ENCODE data around the gene OCA2.

The OCA2 gene

DNA sequence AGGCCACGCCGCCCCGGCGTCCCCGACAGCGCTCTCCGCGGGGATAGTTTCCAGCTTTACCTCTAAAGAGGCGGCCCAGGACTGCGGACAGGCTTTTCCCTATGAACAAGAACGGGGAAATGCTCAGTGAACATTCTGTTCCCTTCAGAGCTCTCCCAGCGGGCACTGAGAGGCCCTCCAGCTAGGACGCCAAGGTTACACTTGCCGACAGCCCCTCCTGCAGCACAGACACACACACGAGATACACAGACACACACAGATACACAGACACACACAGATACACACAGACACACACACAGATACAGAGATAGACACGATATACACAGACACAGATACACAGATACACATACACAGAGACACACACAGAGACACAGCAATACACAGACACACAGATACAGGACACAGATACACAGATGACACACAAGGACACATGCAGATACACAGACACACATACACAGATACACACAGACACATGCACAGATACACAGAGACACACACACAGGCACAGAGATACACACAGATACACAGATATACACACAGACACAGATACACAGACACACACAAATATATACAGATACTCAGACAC is 533 bp upstream of the OCA2 start:
- Histone ChIP-seq H4K91ac (ENCODE audit: low read length) (no peak overlapping the region), H3K9ac (ENCODE audit: low read length) (no peak overlapping the region), H2BK15ac (ENCODE audit: low read depth, poor library complexity, severe bottlenecking) (peak overlapping the region; percentile 32), H2BK5ac (ENCODE audit: low read depth, low read length, poor library complexity, severe bottlenecking) (no peak overlapping the region), H3K4me1 (ENCODE audit: control insufficient read depth, insufficient read depth, low read depth, low read length) (peaks cover 39% of the 10 kb centered on the region), H3K18ac (ENCODE audit: low read depth in 1 of 2, low read length in 2 of 2) (peak overlapping the region in 1 of 2 experiments; percentile 52), H3K4me2 (ENCODE audit: low read length, poor library complexity, severe bottlenecking) (peak overlapping the region; percentile 61), H4K8ac (ENCODE audit: low read length) (no peak overlapping the region), H3K4ac (ENCODE audit: low read depth in 1 of 2, low read length in 2 of 2) (no peak overlapping the region), H2BK120ac (ENCODE audit: low read depth, low read length) (peak overlapping the region; percentile 35), H3K9me3 (ENCODE audit: control insufficient read depth, low read length) (no peaks in the 10 kb centered on the region), H3K23ac (ENCODE audit: low read length in 2 of 2) (no peak overlapping the region), H3K79me1 (replicated peaks; ENCODE audit: low read length, poor library complexity, severe bottlenecking) (no peaks in the 10 kb centered on the region), H2BK12ac (ENCODE audit: low read length in 2 of 2) (no peak overlapping the region), H3K14ac (ENCODE audit: low read length in 2 of 2) (no peak overlapping the region), H2AK5ac (ENCODE audit: low read length, severe bottlenecking) (no peak overlapping the region), H3K4me3 (ENCODE audit: insufficient read depth in 1 of 2, low read depth in 1 of 2, low read length in 2 of 2) (no peak overlapping the region), H2AFZ (ENCODE audit: low read depth, low read length) (no peak overlapping the region), H3K27ac (ENCODE audit: low read length, poor library complexity, severe bottlenecking) (no peak overlapping the region), H3K27me3 (ENCODE audit: control insufficient read depth in 1 of 2, insufficient read depth in 1 of 2, low read length in 2 of 2) (peaks cover 32 to 86% of the 10 kb centered on the region in 2 experiments), H3K36me3 (ENCODE audit: control insufficient read depth in 1 of 2, insufficient read depth in 2 of 2, low read depth in 1 of 2, low read length in 2 of 2) (no peaks in the 10 kb centered on the region)
- DNase-seq = no peak
- WGBS = 14% methylated on average over 16 of the region's 16 CpGs

- H4K91ac ChIP-seq (ENCODE audit: low read length) = no peak overlapping the region
- peak overlapping the region; percentile 38 for H3K4me2 ChIP-seq (ENCODE audit: low read length, poor library complexity, severe bottlenecking)
- peaks cover 41% of the 10 kb centered on the region for H3K4me1 ChIP-seq (ENCODE audit: control insufficient read depth, insufficient read depth, low read depth, low read length)
- peak overlapping the region; percentile 39 for H3K27ac ChIP-seq (ENCODE audit: low read length, poor library complexity, severe bottlenecking)
- H3K36me3 ChIP-seq (ENCODE audit: control insufficient read depth in 1 of 2, insufficient read depth in 2 of 2, low read depth in 1 of 2, low read length in 2 of 2) = no peaks in the 10 kb centered on the region
- WGBS = 78% methylated on average over 11 of the region's 11 CpGs
- no peak overlapping the region for H4K8ac ChIP-seq (ENCODE audit: low read length)
- no peak overlapping the region for H3K9ac ChIP-seq (ENCODE audit: low read length)
- no peaks in the 10 kb centered on the region for H3K9me3 ChIP-seq (ENCODE audit: control insufficient read depth, low read length)
- no peaks in the 10 kb centered on the region for H3K79me1 ChIP-seq (replicated peaks; ENCODE audit: low read length, poor library complexity, severe bottlenecking)
- H2BK120ac ChIP-seq (ENCODE audit: low read depth, low read length) = no peak overlapping the region
- no peak overlapping the region for H3K14ac ChIP-seq (ENCODE audit: low read length in 2 of 2)
- H3K27me3 ChIP-seq (ENCODE audit: control insufficient read depth in 1 of 2, insufficient read depth in 1 of 2, low read length in 2 of 2) = peaks cover 43 to 93% of the 10 kb centered on the region in 2 experiments
- H3K18ac ChIP-seq (ENCODE audit: low read depth in 1 of 2, low read length in 2 of 2) = peak overlapping the region in 1 of 2 experiments; percentile 18
- no peak overlapping the region for H2BK5ac ChIP-seq (ENCODE audit: low read depth, low read length, poor library complexity, severe bottlenecking)
- H2BK15ac ChIP-seq (ENCODE audit: low read depth, poor library complexity, severe bottlenecking) = no peak overlapping the region
- no peak overlapping the region for H3K4me3 ChIP-seq (ENCODE audit: insufficient read depth in 1 of 2, low read depth in 1 of 2, low read length in 2 of 2)
- H2BK12ac ChIP-seq (ENCODE audit: low read length in 2 of 2) = no peak overlapping the region
- no peak overlapping the region for H3K4ac ChIP-seq (ENCODE audit: low read depth in 1 of 2, low read length in 2 of 2)
- H2AK5ac ChIP-seq (ENCODE audit: low read length, severe bottlenecking) = no peak overlapping the region
- no peak overlapping the region for H2AFZ ChIP-seq (ENCODE audit: low read depth, low read length)
- H3K23ac ChIP-seq (ENCODE audit: low read length in 2 of 2) = no peak overlapping the region
- DNase-seq = no peak
Measured at GRCh38 chr15:28098360-28098765, 752 bp downstream of the OCA2 start.

- Histone ChIP-seq H3K9ac (ENCODE audit: low read length) (no peak overlapping the region), H3K4me3 (ENCODE audit: insufficient read depth in 1 of 2, low read depth in 1 of 2, low read length in 2 of 2) (no peak overlapping the region)
- WGBS = 89% methylated on average over 4 of the region's 5 CpGs
Measured at GRCh38 chr15:28097656-28098359, 1.3 kb downstream of the OCA2 start.

DNA sequence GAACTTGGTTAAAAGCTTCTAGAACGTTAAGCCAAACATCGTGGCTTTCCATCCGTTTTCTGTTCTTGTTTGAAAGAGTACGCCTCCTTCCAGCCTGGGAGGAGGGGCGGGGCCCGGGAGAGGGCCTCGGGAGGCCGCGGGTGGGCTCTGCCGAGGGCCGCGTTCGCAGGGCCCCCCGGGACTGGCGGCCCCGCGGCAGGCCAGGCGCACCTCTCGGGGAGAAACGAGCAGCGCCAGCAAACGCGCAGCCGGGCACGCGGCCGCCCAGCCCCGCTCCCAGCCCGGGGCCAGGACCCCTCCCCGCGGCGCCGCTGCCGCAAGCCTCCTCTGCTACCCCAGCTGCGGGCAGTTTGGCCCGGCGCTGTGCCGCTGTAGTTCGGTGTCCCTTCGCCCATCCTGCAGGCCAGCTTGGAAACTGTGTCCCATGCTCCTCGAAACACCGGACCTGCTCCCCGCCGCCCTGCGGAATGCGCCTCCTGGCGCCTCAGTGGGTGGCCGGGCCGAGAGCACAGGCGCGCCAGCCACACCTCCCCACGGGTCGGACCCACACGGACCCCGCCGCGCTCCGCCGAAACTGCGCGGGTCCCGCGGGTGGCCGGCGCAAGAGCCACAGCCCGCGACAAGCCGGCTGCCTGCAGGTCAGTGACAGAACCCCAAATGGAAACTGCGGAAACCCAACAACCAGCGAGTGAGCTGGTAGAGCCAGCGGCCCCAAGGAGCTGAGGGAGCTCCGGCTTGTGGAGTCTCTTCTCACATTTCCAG is 2.3 kb downstream of the OCA2 start:
- H3K27me3 ChIP-seq (ENCODE audit: control insufficient read depth in 1 of 2, insufficient read depth in 1 of 2, low read length in 2 of 2) = peaks cover 41 to 86% of the 10 kb centered on the region in 2 experiments
- no peaks in the 10 kb centered on the region for H3K36me3 ChIP-seq (ENCODE audit: control insufficient read depth in 1 of 2, insufficient read depth in 2 of 2, low read depth in 1 of 2, low read length in 2 of 2)
- peak overlapping the region; percentile 80 for H3K4me2 ChIP-seq (ENCODE audit: low read length, poor library complexity, severe bottlenecking)
- H2BK15ac ChIP-seq (ENCODE audit: low read depth, poor library complexity, severe bottlenecking) = no peak overlapping the region
- H4K91ac ChIP-seq (ENCODE audit: low read length) = peak overlapping the region; percentile 22
- WGBS = 2% methylated on average over 61 of the region's 72 CpGs
- no peak overlapping the region for H2AFZ ChIP-seq (ENCODE audit: low read depth, low read length)
- no peaks in the 10 kb centered on the region for H3K9me3 ChIP-seq (ENCODE audit: control insufficient read depth, low read length)
- H2BK5ac ChIP-seq (ENCODE audit: low read depth, low read length, poor library complexity, severe bottlenecking) = no peak overlapping the region
- H4K8ac ChIP-seq (ENCODE audit: low read length) = no peak overlapping the region
- no peaks in the 10 kb centered on the region for H3K79me1 ChIP-seq (replicated peaks; ENCODE audit: low read length, poor library complexity, severe bottlenecking)
- H3K4me1 ChIP-seq (ENCODE audit: control insufficient read depth, insufficient read depth, low read depth, low read length) = peaks cover 41% of the 10 kb centered on the region
- no peak overlapping the region for H2BK120ac ChIP-seq (ENCODE audit: low read depth, low read length)
- no peak overlapping the region for H3K23ac ChIP-seq (ENCODE audit: low read length in 2 of 2)
- no peak for DNase-seq
- peak overlapping the region; percentile 31 to 67 for H3K4me3 ChIP-seq (ENCODE audit: insufficient read depth in 1 of 2, low read depth in 1 of 2, low read length in 2 of 2)
- H2BK12ac ChIP-seq (ENCODE audit: low read length in 2 of 2) = no peak overlapping the region
- H3K27ac ChIP-seq (ENCODE audit: low read length, poor library complexity, severe bottlenecking) = no peak overlapping the region
- H3K14ac ChIP-seq (ENCODE audit: low read length in 2 of 2) = no peak overlapping the region
- no peak overlapping the region for H3K4ac ChIP-seq (ENCODE audit: low read depth in 1 of 2, low read length in 2 of 2)
- H3K9ac ChIP-seq (ENCODE audit: low read length) = no peak overlapping the region
- no peak overlapping the region for H2AK5ac ChIP-seq (ENCODE audit: low read length, severe bottlenecking)
- no peak overlapping the region for H3K18ac ChIP-seq (ENCODE audit: low read depth in 1 of 2, low read length in 2 of 2)

More at GRCh38 chr15:28097656-28098359, 1.3 kb downstream of the OCA2 start:
- Histone ChIP-seq H3K4me2 (ENCODE audit: low read length, poor library complexity, severe bottlenecking) (peak overlapping the region; percentile 80), H2BK12ac (ENCODE audit: low read length in 2 of 2) (no peak overlapping the region), H3K4ac (ENCODE audit: low read depth in 1 of 2, low read length in 2 of 2) (no peak overlapping the region), H3K14ac (ENCODE audit: low read length in 2 of 2) (no peak overlapping the region), H3K23ac (ENCODE audit: low read length in 2 of 2) (no peak overlapping the region), H3K79me1 (replicated peaks; ENCODE audit: low read length, poor library complexity, severe bottlenecking) (no peaks in the 10 kb centered on the region), H2BK120ac (ENCODE audit: low read depth, low read length) (no peak overlapping the region), H3K18ac (ENCODE audit: low read depth in 1 of 2, low read length in 2 of 2) (peak overlapping the region in 1 of 2 experiments; percentile 18), H2BK5ac (ENCODE audit: low read depth, low read length, poor library complexity, severe bottlenecking) (no peak overlapping the region), H3K36me3 (ENCODE audit: control insufficient read depth in 1 of 2, insufficient read depth in 2 of 2, low read depth in 1 of 2, low read length in 2 of 2) (no peaks in the 10 kb centered on the region), H2BK15ac (ENCODE audit: low read depth, poor library complexity, severe bottlenecking) (peak overlapping the region; percentile 19), H2AK5ac (ENCODE audit: low read length, severe bottlenecking) (no peak overlapping the region), H2AFZ (ENCODE audit: low read depth, low read length) (no peak overlapping the region), H3K9me3 (ENCODE audit: control insufficient read depth, low read length) (no peaks in the 10 kb centered on the region), H3K4me1 (ENCODE audit: control insufficient read depth, insufficient read depth, low read depth, low read length) (peaks cover 41% of the 10 kb centered on the region), H3K27me3 (ENCODE audit: control insufficient read depth in 1 of 2, insufficient read depth in 1 of 2, low read length in 2 of 2) (peaks cover 46 to 92% of the 10 kb centered on the region in 2 experiments), H4K8ac (ENCODE audit: low read length) (no peak overlapping the region), H4K91ac (ENCODE audit: low read length) (no peak overlapping the region), H3K27ac (ENCODE audit: low read length, poor library complexity, severe bottlenecking) (no peak overlapping the region)
- DNase-seq = no peak
